OCI-LY3 (cell line): ENCODE data around the gene PPHLN1.

Experiments
- H2AFZ ChIP-seq: fragments of 200-600, 300-600 bp; shearing (Covaris generic); 2 replicates; pipeline ENCODE4 v1.6.0; 2014; ENCODE audit warnings: antibody characterized with exemption, low read depth, low read length
- H3K27ac ChIP-seq: fragments of 200-600, 300-600 bp; sonication (generic); 2 replicates; pipeline ENCODE4 v1.5.1; 2014; ENCODE audit warnings: mild to moderate bottlenecking, low read length, moderate library complexity, mixed read lengths
- H3K27me3 ChIP-seq: fragments of 200-600, 300-600 bp; sonication (generic); 2 replicates; pipeline ENCODE4 v1.6.1; 2014; ENCODE audit warnings: low read depth, low read length, mixed read lengths
- H3K36me3 ChIP-seq: fragments of 200-600, 300-600 bp; sonication (generic); replicated peaks from 2 replicates; pipeline ENCODE3; 2014; ENCODE audit warnings: low read depth, low read length, mixed read lengths
- H3K4me1 ChIP-seq: fragments of 300-600, 200-600 bp; sonication (generic); 2 replicates; pipeline ENCODE4 v1.6.1; 2014; ENCODE audit warnings: low read length, mixed read lengths
- H3K4me2 ChIP-seq: fragments of 200-600, 300-600 bp; sonication (generic); 2 replicates; pipeline ENCODE4 v1.6.1; 2014; ENCODE audit warnings: low read length, mixed read lengths
- H3K4me3 ChIP-seq: fragments of 300-600, 200-600 bp; sonication (generic); 2 replicates; pipeline ENCODE4 v1.5.1; 2014; ENCODE audit warnings: antibody characterized with exemption, mild to moderate bottlenecking, low read length, moderate library complexity
- H3K79me2 ChIP-seq: fragments of 300-600, 200-600 bp; shearing (Covaris generic); 2 replicates; pipeline ENCODE4 v1.6.1; 2014; ENCODE audit warnings: mild to moderate bottlenecking, low read length, mixed read lengths
- H3K9ac ChIP-seq: fragments of 300-600, 200-600 bp; shearing (Covaris generic); 2 replicates; pipeline ENCODE4 v1.6.0; 2014; ENCODE audit warnings: mild to moderate bottlenecking, low read length, moderate library complexity
- H3K9me3 ChIP-seq: fragments of 200-600, 300-600 bp; shearing (Covaris generic); 2 replicates; pipeline ENCODE4 v1.6.1; 2014; ENCODE audit warnings: low read length, mixed read lengths; ENCODE audit not compliant: insufficient read depth
- H4K20me1 ChIP-seq: fragments of 200-600, 300-600 bp; sonication (generic); 2 replicates; pipeline ENCODE4 v1.6.1; 2016; ENCODE audit warnings: low read length, mixed read lengths; ENCODE audit not compliant: insufficient read depth
- CTCF ChIP-seq: fragments of 200-600, 300-600 bp; sonication (generic); IDR thresholded peaks from 2 replicates; pipeline ENCODE4 v1.5.1; 2014; ENCODE audit warnings: antibody characterized with exemption, low read length, low read depth
- EZH2phosphoT487 ChIP-seq: fragments of 200-600 bp; shearing (Covaris generic); IDR thresholded peaks from 2 replicates; pipeline ENCODE4 v1.6.1; 2018; ENCODE audit warnings: antibody characterized with exemption, mixed run types, low read depth

PPHLN1 gene

GRCh38 chr12:42315108-42315507 is 10.9 kb upstream of the PPHLN1 start:
- no peak overlapping the region for H2AFZ ChIP-seq
- H3K4me1 ChIP-seq, result no peaks in the 10 kb centered on the region
- no peak overlapping the region for H3K27ac ChIP-seq
- no peaks in the 10 kb centered on the region for H3K27me3 ChIP-seq
- H3K4me3 ChIP-seq, result no peak overlapping the region
- no peaks in the 10 kb centered on the region for H3K9me3 ChIP-seq
- no peaks in the 10 kb centered on the region for H3K79me2 ChIP-seq
- no peak for TF ChIP-seq CTCF
- TF ChIP-seq EZH2phosphoT487, result no peak
- no peaks in the 10 kb centered on the region for H4K20me1 ChIP-seq
- no peak overlapping the region for H3K4me2 ChIP-seq
- no peak overlapping the region for H3K9ac ChIP-seq
- H3K36me3 ChIP-seq, result peaks cover 4% of the 10 kb centered on the region

- no peak overlapping the region for H3K4me2 ChIP-seq
- TF ChIP-seq EZH2phosphoT487 (no peak), CTCF (no peak)
- H3K27me3 ChIP-seq, result no peaks in the 10 kb centered on the region
- H3K79me2 ChIP-seq, result peaks cover 14% of the 10 kb centered on the region
- H3K9me3 ChIP-seq, result no peaks in the 10 kb centered on the region
- no peaks in the 10 kb centered on the region for H4K20me1 ChIP-seq
- peaks cover 11% of the 10 kb centered on the region for H3K36me3 ChIP-seq
- H3K9ac ChIP-seq, result no peak overlapping the region
- peaks cover 8% of the 10 kb centered on the region for H3K4me1 ChIP-seq
- no peak overlapping the region for H2AFZ ChIP-seq
- no peak overlapping the region for H3K4me3 ChIP-seq
- no peak overlapping the region for H3K27ac ChIP-seq
Observed at GRCh38 chr12:42320796-42321195, 5.2 kb upstream of the PPHLN1 start.

GRCh38 chr12:42322567-42322966 is 3.4 kb upstream of the PPHLN1 start:
- H3K79me2 ChIP-seq, result peaks cover 31% of the 10 kb centered on the region
- H3K4me2 ChIP-seq, result no peak overlapping the region
- no peak overlapping the region for H3K9ac ChIP-seq
- H4K20me1 ChIP-seq, result peaks cover 6% of the 10 kb centered on the region
- H3K27ac ChIP-seq, result no peak overlapping the region
- H3K27me3 ChIP-seq, result no peaks in the 10 kb centered on the region
- H3K9me3 ChIP-seq, result no peaks in the 10 kb centered on the region
- no peak for TF ChIP-seq EZH2phosphoT487
- TF ChIP-seq CTCF, result no peak
- H3K4me1 ChIP-seq, result peaks cover 13% of the 10 kb centered on the region
- no peak overlapping the region for H2AFZ ChIP-seq
- no peak overlapping the region for H3K4me3 ChIP-seq
- peaks cover 14% of the 10 kb centered on the region for H3K36me3 ChIP-seq

- H3K4me2 ChIP-seq, result no peak overlapping the region
- H3K27ac ChIP-seq, result no peak overlapping the region
- no peak overlapping the region for H2AFZ ChIP-seq
- no peaks in the 10 kb centered on the region for H3K27me3 ChIP-seq
- no peaks in the 10 kb centered on the region for H3K9me3 ChIP-seq
- H3K4me3 ChIP-seq, result no peak overlapping the region
- H3K79me2 ChIP-seq, result peaks cover 44% of the 10 kb centered on the region
- H3K36me3 ChIP-seq, result peaks cover 16% of the 10 kb centered on the region
- H3K4me1 ChIP-seq, result peaks cover 20% of the 10 kb centered on the region
- H4K20me1 ChIP-seq, result peaks cover 18% of the 10 kb centered on the region
- no peak overlapping the region for H3K9ac ChIP-seq
- TF ChIP-seq CTCF, result no peak
- no peak for TF ChIP-seq EZH2phosphoT487
Observed at GRCh38 chr12:42323856-42324255, 2.1 kb upstream of the PPHLN1 start.
